ENCODE measurements around the gene TMED5. TPM values are rescaled to one million over a fixed set of nuclear protein-coding genes. Genes with fewer than 3 reads are reported as not detected.
"Not testable (repeated sequence)": the region's sequence is repeated elsewhere in the genome, so short reads cannot be mapped to it uniquely, and the experiment has no call there.

Gene TMED5
- total RNA-seq, result 40.1 and 59.8 TPM in 2 replicates

GRCh38 chr1:93179886-93180722, at the start of gene TMED5:
Gene TMED5, minus strand, starts transcription at chr1:93180413. Its CDS starts 171 bp downstream, at chr1:93180242.
- DNase-seq (ENCODE audit: low read depth), result peak; percentile 64
- peak; percentile 13 for TF ChIP-seq CTCF (conservative IDR thresholded peaks at IDR 0.05; ENCODE audit: low read depth, low read length)
- H3K4me3 ChIP-seq (ENCODE audit: low read depth, low read length), result peak within 1 kb of the TSS; percentile 95

GRCh38 chr1:93223023-93223675, 42.9 kb upstream of the TMED5 start:
- no peak for DNase-seq (ENCODE audit: low read depth)

GRCh38 chr1:93221913-93222312, 41.7 kb upstream of the TMED5 start:
- no peak for DNase-seq (ENCODE audit: low read depth)
- TF ChIP-seq CTCF (conservative IDR thresholded peaks at IDR 0.05; ENCODE audit: low read depth, low read length), result no peak
- H3K4me3 ChIP-seq (ENCODE audit: low read depth, low read length), result no peak overlapping the region

More at GRCh38 chr1:93223023-93223675, 42.9 kb upstream of the TMED5 start:
- H3K4me3 ChIP-seq (ENCODE audit: low read depth, low read length), result no peak overlapping the region
- TF ChIP-seq CTCF (conservative IDR thresholded peaks at IDR 0.05; ENCODE audit: low read depth, low read length), result no peak

- not testable (repeated sequence) for H3K4me3 ChIP-seq (ENCODE audit: low read depth, low read length); DNase-seq (ENCODE audit: low read depth)
Observed at GRCh38 chr1:93220716-93221115, 40.5 kb upstream of the TMED5 start.

GRCh38 chr1:93219443-93219842, 39.2 kb upstream of the TMED5 start:
- H3K4me3 ChIP-seq (ENCODE audit: low read depth, low read length), result peak overlapping the region; percentile 39
- TF ChIP-seq CTCF (conservative IDR thresholded peaks at IDR 0.05; ENCODE audit: low read depth, low read length), result no peak
- peak; percentile 22 for DNase-seq (ENCODE audit: low read depth)

- DNase-seq (ENCODE audit: low read depth), result no peak
- TF ChIP-seq CTCF (conservative IDR thresholded peaks at IDR 0.05; ENCODE audit: low read depth, low read length), result no peak
- no peak overlapping the region for H3K4me3 ChIP-seq (ENCODE audit: low read depth, low read length)
Observed at GRCh38 chr1:93215322-93215721, 35.1 kb upstream of the TMED5 start.

- TF ChIP-seq CTCF (conservative IDR thresholded peaks at IDR 0.05; ENCODE audit: low read depth, low read length), result no peak
- H3K4me3 ChIP-seq (ENCODE audit: low read depth, low read length), result no peak overlapping the region
- no peak for DNase-seq (ENCODE audit: low read depth)
Observed at GRCh38 chr1:93207211-93207610, 27.0 kb upstream of the TMED5 start.
